HCT116 (cell line): ENCODE data around the gene MTPN. TPM values are rescaled to one million over a fixed set of nuclear protein-coding genes. Genes with fewer than 3 reads are reported as not detected.

ENCODE experiments used
- ATAC-seq: fragments of 200-7000 bp; cut with Tn5 transposase; 2 replicates; pipeline ENCODE4 v1.9.1; 2020; ENCODE audit warnings: mild to moderate bottlenecking, moderate library complexity
- BruUV-seq: library from RNA; stranded (reverse); fragments of 400-500 nt; replicated peaks from 2 replicates; lab custom pipeline; 2021; lab: Mats Ljungman, UMichigan
- CTCF ChIA-PET: fragments of 300-600 bp; sonication (Branson Sonifier 250); formaldehyde crosslinking; loops from one replicate; lab custom pipeline; 2021; ENCODE audit warnings: antibody characterized with exemption; lab: Charles Lee
- POLR2A ChIA-PET: fragments of 300-600, 350-600 bp; sonication (Branson Sonifier 250); formaldehyde crosslinking; loops from one replicate; lab custom pipeline; 2021; ENCODE audit warnings: antibody characterized with exemption; lab: Charles Lee
- RAD21 ChIA-PET, 2 experiments: fragments of 300-600 bp; sonication (Branson Sonifier 250); formaldehyde crosslinking; loops; one replicate each; lab custom pipeline; 2023; ENCODE audit warnings: low total read pairs in 2 of 2; ENCODE audit not compliant: uncharacterized antibody in 2 of 2, unreplicated experiment in 2 of 2, low non-redundant PET in 1 of 2; lab: Charles Lee
- DNase-seq: peaks from one replicate; pipeline ENCODE4 v3.0.0-alpha.2; 2010; ENCODE audit warnings: low read depth, low spot score
- H2AFZ ChIP-seq: fragments of 200-600 bp; shearing (Covaris generic), sonication (generic); 2 replicates; pipeline ENCODE4 v1.6.1; 2017; ENCODE audit warnings: low read depth, mixed run types, mixed read lengths, antibody characterized with exemption, low read length; ENCODE audit not compliant: poor library complexity, severe bottlenecking
- H3K27ac ChIP-seq: 2 replicates; pipeline ENCODE4 v1.5.1; 2012; ENCODE audit warnings: low read depth, low read length
- H3K27me3 ChIP-seq: fragments of 200-600 bp; sonication (generic); 2 replicates; pipeline ENCODE4 v1.6.1; 2016; ENCODE audit warnings: mixed run types, low read length, mixed read lengths; ENCODE audit not compliant: insufficient read depth
- H3K36me3 ChIP-seq, 2 experiments: fragments of 200-500 bp in 1 of 2; fragments of 200-600 bp in 1 of 2; sonication (Bioruptor generic) in 1 of 2; sonication (generic) in 1 of 2; 2 replicates each; pipeline versions ENCODE4 v1.5.1 to v1.6.1; 2014 to 2016; ENCODE audit warnings: low read length in 2 of 2, inconsistent platforms in 1 of 2, mixed read lengths in 1 of 2, mixed run types in 1 of 2; ENCODE audit not compliant: insufficient read depth in 2 of 2, control insufficient read depth in 1 of 2
- H3K4me1 ChIP-seq, 2 experiments: fragments of 200-600 bp in 1 of 2; sonication (generic) in 1 of 2; 2 replicates each; pipeline versions ENCODE4 v1.5.1 to v1.6.1; 2012 to 2017; ENCODE audit warnings: low read length in 2 of 2, inconsistent platforms in 1 of 2, mild to moderate bottlenecking in 1 of 2, mixed read lengths in 1 of 2, mixed run types in 1 of 2, moderate library complexity in 1 of 2; ENCODE audit not compliant: insufficient read depth in 2 of 2, control insufficient read depth in 1 of 2
- H3K4me2 ChIP-seq: fragments of 200-600 bp; sonication (generic); 2 replicates; pipeline ENCODE4 v1.6.1; 2017; ENCODE audit warnings: mixed run types, low read length, mixed read lengths
- H3K4me3 ChIP-seq, 2 experiments: fragments of 200-600 bp in 1 of 2; sonication (generic) in 1 of 2; replicated peaks in 1 of 2; 2 replicates each; pipeline ENCODE4 v1.5.1; 2011 to 2016; ENCODE audit warnings: low read length in 2 of 2, control low read depth in 1 of 2, low read depth in 1 of 2, mild to moderate bottlenecking in 1 of 2, mixed read lengths in 1 of 2, mixed run types in 1 of 2
- H3K79me2 ChIP-seq: fragments of 200-600 bp; sonication (generic); 2 replicates; pipeline ENCODE4 v1.6.1; 2017; ENCODE audit warnings: mild to moderate bottlenecking, mixed run types, low read length, moderate library complexity, mixed read lengths; ENCODE audit not compliant: insufficient read depth
- H3K9ac ChIP-seq: fragments of 200-600 bp; sonication (generic); 2 replicates; pipeline ENCODE4 v1.6.1; 2016; ENCODE audit warnings: low read length, mixed read lengths
- H3K9me2 ChIP-seq: fragments of 200-600 bp; sonication (generic), shearing (Covaris generic); 2 replicates; pipeline ENCODE4 v1.6.1; 2017; ENCODE audit warnings: mixed run types, mild to moderate bottlenecking, moderate library complexity; ENCODE audit not compliant: insufficient read depth
- H3K9me3 ChIP-seq, 2 experiments: fragments of 200-500 bp in 1 of 2; fragments of 200-600 bp in 1 of 2; sonication (Bioruptor generic) in 1 of 2; sonication (generic) in 1 of 2; 2 replicates each; pipeline ENCODE4 v1.6.1; 2014 to 2017; ENCODE audit warnings: low read length in 2 of 2, mixed read lengths in 2 of 2, inconsistent platforms in 1 of 2, low read depth in 1 of 2, mild to moderate bottlenecking in 1 of 2, mixed run types in 1 of 2, moderate library complexity in 1 of 2; ENCODE audit not compliant: control insufficient read depth in 1 of 2, insufficient read depth in 1 of 2
- H4K20me1 ChIP-seq: fragments of 200-600 bp; sonication (generic), shearing (Covaris generic); 2 replicates; pipeline ENCODE4 v1.6.1; 2017; ENCODE audit warnings: mixed run types, mild to moderate bottlenecking, moderate library complexity; ENCODE audit not compliant: insufficient read depth
- CEBPB ChIP-seq: IDR thresholded peaks from 2 replicates; pipeline ENCODE4 v1.6.1; 2012; ENCODE audit warnings: low read depth
- EZH2 ChIP-seq: fragments of 200-600 bp; sonication (generic); IDR thresholded peaks from 2 replicates; pipeline ENCODE4 v1.6.1; 2017; ENCODE audit warnings: antibody characterized with exemption, mixed run types
- EZH2phosphoT487 ChIP-seq: fragments of 200-600 bp; IDR thresholded peaks from 2 replicates; pipeline ENCODE4 v1.6.1; 2018; ENCODE audit warnings: antibody characterized with exemption, borderline replicate concordance
- POLR2A ChIP-seq: IDR thresholded peaks from 2 replicates; pipeline ENCODE4 v1.7.0; 2011; ENCODE audit warnings: borderline replicate concordance; ENCODE audit not compliant: insufficient read depth, insufficient read length; ENCODE audit errors: extremely low read depth
- SIN3A ChIP-seq: IDR thresholded peaks from 2 replicates; pipeline ENCODE4 v1.6.1; 2012; ENCODE audit warnings: low read depth
- YY1 ChIP-seq: IDR thresholded peaks from 2 replicates; pipeline ENCODE4 v1.6.1; 2011; ENCODE audit warnings: low read length, low read depth, moderate library complexity, mild to moderate bottlenecking; ENCODE audit not compliant: insufficient replicate concordance; ENCODE audit errors: extremely low read depth
- ZNF274 ChIP-seq: fragments of 200-500 bp; sonication (Bioruptor generic); IDR thresholded peaks from 2 replicates; pipeline ENCODE4 v1.6.1; 2014; ENCODE audit warnings: mild to moderate bottlenecking, low read depth, low read length, inconsistent platforms
- intact Hi-C: fragments of 100-400 bp; cut with micrococcal nuclease; formaldehyde crosslinking; loops from 2 replicates; pipeline ENCODE4 v1.10.0; 2022
- total RNA-seq: library from RNA; stranded (reverse); gene quantifications from one replicate; pipeline ENCODE4 v1.2.1, GENCODE V29; 2021; ENCODE audit not compliant: unreplicated experiment
- TF ChIP-seq, protein P1 (sequence below): IDR thresholded peaks from 2 replicates; pipeline ENCODE4 v1.6.1; 2012; ENCODE audit warnings: low read depth

MTPN gene
- total RNA-seq, 1 experiment from 2014 or later, result 152 TPM

DNA sequence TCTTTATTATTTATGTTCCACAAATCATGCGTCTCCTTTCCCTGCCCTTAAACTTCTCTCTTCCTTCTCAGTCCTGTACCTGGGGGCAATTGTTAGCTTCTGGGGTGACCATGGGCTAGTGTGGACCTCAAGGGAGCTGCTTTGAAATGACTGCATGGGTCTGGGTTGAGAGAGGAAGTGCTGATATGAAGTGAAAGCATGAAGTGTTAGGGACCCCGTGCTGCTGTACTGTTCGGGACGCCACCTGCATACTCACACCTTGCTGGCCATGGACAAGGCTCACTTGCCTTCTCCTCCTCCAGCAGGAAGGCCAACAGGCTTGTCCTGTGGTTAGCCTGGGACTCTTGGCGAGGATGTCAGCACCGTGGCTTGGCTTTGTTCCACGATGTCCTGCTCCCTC, 56.7 kb downstream of the MTPN start (continued):
- TF ChIP-seq, protein P1, sequence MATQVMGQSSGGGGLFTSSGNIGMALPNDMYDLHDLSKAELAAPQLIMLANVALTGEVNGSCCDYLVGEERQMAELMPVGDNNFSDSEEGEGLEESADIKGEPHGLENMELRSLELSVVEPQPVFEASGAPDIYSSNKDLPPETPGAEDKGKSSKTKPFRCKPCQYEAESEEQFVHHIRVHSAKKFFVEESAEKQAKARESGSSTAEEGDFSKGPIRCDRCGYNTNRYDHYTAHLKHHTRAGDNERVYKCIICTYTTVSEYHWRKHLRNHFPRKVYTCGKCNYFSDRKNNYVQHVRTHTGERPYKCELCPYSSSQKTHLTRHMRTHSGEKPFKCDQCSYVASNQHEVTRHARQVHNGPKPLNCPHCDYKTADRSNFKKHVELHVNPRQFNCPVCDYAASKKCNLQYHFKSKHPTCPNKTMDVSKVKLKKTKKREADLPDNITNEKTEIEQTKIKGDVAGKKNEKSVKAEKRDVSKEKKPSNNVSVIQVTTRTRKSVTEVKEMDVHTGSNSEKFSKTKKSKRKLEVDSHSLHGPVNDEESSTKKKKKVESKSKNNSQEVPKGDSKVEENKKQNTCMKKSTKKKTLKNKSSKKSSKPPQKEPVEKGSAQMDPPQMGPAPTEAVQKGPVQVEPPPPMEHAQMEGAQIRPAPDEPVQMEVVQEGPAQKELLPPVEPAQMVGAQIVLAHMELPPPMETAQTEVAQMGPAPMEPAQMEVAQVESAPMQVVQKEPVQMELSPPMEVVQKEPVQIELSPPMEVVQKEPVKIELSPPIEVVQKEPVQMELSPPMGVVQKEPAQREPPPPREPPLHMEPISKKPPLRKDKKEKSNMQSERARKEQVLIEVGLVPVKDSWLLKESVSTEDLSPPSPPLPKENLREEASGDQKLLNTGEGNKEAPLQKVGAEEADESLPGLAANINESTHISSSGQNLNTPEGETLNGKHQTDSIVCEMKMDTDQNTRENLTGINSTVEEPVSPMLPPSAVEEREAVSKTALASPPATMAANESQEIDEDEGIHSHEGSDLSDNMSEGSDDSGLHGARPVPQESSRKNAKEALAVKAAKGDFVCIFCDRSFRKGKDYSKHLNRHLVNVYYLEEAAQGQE, result no peak
- TF ChIP-seq EZH2phosphoT487 (no peak), YY1 (no peak), CEBPB (no peak), ZNF274 (no peak), POLR2A (no peak), EZH2 (no peak), SIN3A (no peak)
- TF ChIP-seq, all 23 proteins: peak for 0

DNA sequence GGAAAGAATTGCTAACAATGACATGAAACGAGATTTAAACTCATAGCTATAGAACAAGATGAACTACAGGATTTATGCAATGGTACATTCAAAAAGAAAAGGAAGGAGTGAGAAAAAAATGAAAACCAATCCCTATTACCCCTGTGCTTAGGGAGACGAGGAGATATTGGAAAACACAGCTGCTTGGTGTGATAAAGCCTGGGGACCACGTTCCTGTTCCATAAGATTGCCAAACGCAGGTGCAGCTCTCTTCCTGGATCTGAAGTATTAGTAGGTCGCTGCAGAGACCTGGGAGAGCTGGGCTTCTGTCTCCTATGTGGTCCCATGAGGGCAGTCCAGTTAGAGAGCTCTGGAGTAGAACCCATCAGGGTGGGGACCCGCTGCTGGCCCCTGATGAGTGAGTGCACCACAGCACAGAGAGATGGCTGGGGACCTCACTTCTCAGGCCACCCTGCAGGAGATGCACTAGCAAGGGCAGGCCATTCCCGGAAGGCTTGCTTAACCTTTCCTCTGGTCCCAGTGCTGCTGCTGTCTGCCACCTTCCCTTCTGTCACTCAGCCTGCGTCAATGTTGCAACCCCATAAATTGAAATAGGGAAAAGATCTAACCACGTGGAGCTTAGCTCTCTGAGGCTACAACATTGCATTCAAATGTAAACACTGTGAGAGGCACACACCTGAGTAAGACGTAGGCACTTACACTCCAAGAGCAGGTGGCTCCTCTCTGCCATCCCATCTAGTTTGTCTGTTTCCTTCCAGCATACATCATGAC, 57.9 kb downstream of the MTPN start:
- CTCF ChIA-PET, result no interaction called here
- no peak for ATAC-seq
- intact Hi-C loops, result no loop called here

More for the DNA sequence above, 57.9 kb downstream of the MTPN start:
- no TSS peak for BruUV-seq
- Histone ChIP-seq H3K4me3 (no peak overlapping the region), H3K9me3 (no peaks in the 10 kb centered on the region), H4K20me1 (no peaks in the 10 kb centered on the region), H3K9ac (no peak overlapping the region), H3K36me3 (no peaks in the 10 kb centered on the region), H3K27me3 (no peaks in the 10 kb centered on the region), H3K4me2 (no peak overlapping the region), H3K4me1 (peaks cover 6 to 17% of the 10 kb centered on the region in 2 experiments; a peak in 3 of 4 replicates), H3K27ac (no peak overlapping the region), H2AFZ (no peak overlapping the region), H3K9me2 (no peaks in the 10 kb centered on the region), H3K79me2 (no peaks in the 10 kb centered on the region)
- no peak for DNase-seq
- ChIA-PET RAD21 (no interaction called here), POLR2A (no interaction called here)
- no peak for TF ChIP-seq CEBPB
